ENCODE data around the gene SLC22A25.
"Not testable (repeated sequence)": the region's sequence is repeated elsewhere in the genome, so short reads cannot be mapped to it uniquely, and the experiment has no call there.

The SLC22A25 gene

GRCh38 chr11:63235471-63236461, 7.6 kb downstream of the SLC22A25 start:
- DNase-seq (ENCODE audit: low read depth) = not testable (repeated sequence)

DNA sequence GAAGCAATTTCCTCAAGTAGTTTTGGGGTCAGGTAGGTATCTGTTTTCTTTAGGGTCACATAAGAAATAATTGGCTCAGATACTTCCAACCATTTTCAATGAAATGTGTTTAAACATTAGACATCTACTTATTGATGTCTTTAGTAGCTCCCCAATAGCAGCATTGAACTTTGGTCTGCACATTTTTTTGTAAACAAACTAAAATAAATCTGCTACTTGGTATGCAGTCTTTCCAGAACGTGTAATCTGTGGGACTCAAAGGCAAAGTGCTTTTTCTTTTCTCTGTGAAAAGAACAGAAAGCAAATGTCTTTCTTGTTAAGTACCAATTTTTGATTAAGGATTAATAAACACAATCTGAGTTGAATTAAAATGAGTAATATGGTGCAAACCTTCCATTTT, 13.6 kb downstream of the SLC22A25 start:
- no peak for DNase-seq (ENCODE audit: low read depth)

DNA sequence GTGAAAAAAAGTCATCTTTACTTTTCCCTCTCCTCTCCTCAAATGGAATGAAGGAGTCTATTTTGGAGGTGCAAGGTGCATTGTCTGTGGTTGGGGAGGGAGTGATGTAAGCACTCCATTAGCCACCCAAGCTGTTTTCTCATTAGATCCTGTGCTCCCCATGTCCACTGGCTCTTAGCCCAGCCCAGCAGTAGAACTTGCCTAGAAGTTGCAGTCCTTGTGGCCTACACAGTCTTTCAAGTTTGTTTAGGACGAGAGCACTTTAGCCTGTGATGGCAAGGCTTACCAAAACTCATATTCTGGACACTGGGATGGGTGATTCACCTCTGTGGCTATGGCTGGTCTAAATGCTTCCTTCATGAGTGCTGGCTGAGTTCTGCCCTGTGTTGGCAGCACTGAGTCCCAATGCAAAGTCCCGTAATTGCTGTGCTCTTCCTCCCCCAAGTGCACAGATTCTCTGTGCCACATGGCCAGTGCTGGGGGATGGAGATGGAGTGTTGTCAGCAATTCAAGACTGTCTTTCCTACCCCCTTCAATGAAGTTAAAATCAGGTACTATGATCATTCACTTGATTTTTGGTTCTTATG, 15.8 kb downstream of the SLC22A25 start:
- no peak for DNase-seq (ENCODE audit: low read depth)

DNA sequence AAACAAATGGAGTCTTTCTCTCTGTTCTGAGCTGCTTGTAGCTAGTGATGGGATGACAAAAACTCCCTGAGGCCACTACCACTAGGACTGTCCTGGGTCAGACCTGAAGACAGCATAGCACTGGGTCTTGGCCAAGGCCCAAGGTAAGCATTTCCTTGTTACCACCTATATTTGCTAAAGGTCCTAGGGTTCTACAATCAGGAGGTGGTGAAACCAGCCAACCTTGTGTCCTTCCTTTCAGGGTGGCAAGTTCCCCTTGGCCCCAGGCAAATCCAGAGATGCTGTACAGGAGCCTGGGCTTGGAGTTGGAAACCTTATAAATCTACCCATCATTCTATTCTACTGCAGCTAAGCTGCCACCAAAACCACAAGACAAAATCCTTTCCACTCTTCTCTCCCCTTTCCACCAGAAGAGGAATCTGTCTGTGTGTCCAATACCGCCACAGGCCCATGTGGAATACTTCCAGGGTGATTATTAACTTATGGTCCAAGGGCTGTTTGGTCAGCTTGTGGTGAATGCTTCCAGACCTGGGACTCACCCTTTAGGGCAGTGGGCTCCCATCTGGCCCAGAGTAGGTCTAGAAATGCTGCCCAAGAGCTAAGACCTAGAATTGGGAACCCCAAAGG, 16.8 kb downstream of the SLC22A25 start:
- no peak for DNase-seq (ENCODE audit: low read depth)

- DNase-seq (ENCODE audit: low read depth) = no peak
Measured at GRCh38 chr11:63214093-63214492, 29.3 kb downstream of the SLC22A25 start.

- no peak for DNase-seq (ENCODE audit: low read depth)
Measured at GRCh38 chr11:63212742-63213141, 30.7 kb downstream of the SLC22A25 start.

- no peak for DNase-seq (ENCODE audit: low read depth)
Measured at GRCh38 chr11:63210111-63210510, 33.3 kb downstream of the SLC22A25 start.
